Body of pancreas (tissue), 4 donors: ENCODE data around the gene ZSCAN5B.

Experiments
- CTCF ChIP-seq, 7 experiments: fragments of 450-650 bp in 4 of 7; fragments of 200-600 bp in 3 of 7; sonication (generic) in 3 of 7; IDR thresholded peaks; one replicate each; pipeline ENCODE4 v1.5.1; 2016 to 2019; ENCODE audit warnings: antibody characterized with exemption in 7 of 7
- POLR2A ChIP-seq, 3 donors: fragments of 450-650 bp; IDR thresholded peaks; one replicate each; pipeline ENCODE4 v1.6.1; 2016; ENCODE audit warnings: antibody characterized with exemption in 3 of 3, mild to moderate bottlenecking in 2 of 3

GRCh38 chr19:56191115-56191514 lies 6.5 kb downstream of the ZSCAN5B start:
- TF ChIP-seq CTCF (IDR thresholded peaks at IDR 0.05) (no peak), POLR2A (IDR thresholded peaks at IDR 0.05) (no peak)
